ENCODE data around the gene CHST11.

The CHST11 gene

DNA sequence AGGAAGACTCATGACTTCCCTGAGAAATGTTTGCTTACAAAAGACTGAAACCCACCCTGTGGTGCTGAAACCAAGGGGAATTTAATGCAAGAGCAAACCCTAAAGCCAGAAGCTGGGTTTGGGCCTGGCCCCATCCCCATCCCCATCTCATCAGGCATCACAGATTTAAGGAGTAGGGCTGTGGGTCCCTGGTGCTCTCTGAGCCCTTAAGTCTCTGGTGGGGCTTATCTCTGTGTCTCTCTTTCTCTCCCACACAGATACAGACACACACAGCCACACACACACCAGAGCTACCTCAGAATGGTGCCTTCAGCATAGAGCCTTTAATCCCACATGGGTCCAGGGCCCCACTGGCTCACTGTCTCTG lies 264.3 kb downstream of the CHST11 start:
- H3K4me3 ChIP-seq (ENCODE audit: low read depth, low read length): no peak overlapping the region
- TF ChIP-seq, protein P1, sequence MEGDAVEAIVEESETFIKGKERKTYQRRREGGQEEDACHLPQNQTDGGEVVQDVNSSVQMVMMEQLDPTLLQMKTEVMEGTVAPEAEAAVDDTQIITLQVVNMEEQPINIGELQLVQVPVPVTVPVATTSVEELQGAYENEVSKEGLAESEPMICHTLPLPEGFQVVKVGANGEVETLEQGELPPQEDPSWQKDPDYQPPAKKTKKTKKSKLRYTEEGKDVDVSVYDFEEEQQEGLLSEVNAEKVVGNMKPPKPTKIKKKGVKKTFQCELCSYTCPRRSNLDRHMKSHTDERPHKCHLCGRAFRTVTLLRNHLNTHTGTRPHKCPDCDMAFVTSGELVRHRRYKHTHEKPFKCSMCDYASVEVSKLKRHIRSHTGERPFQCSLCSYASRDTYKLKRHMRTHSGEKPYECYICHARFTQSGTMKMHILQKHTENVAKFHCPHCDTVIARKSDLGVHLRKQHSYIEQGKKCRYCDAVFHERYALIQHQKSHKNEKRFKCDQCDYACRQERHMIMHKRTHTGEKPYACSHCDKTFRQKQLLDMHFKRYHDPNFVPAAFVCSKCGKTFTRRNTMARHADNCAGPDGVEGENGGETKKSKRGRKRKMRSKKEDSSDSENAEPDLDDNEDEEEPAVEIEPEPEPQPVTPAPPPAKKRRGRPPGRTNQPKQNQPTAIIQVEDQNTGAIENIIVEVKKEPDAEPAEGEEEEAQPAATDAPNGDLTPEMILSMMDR (IDR thresholded peaks at IDR 0.05; ENCODE audit: low read depth, low read length): no peak

GRCh38 chr12:104721936-104722335 lies 265.2 kb downstream of the CHST11 start:
- H3K4me3 ChIP-seq (ENCODE audit: low read depth, low read length): no peak overlapping the region
- TF ChIP-seq, protein P1 (IDR thresholded peaks at IDR 0.05; ENCODE audit: low read depth, low read length): no peak

- H3K4me3 ChIP-seq (ENCODE audit: low read depth, low read length): no peak overlapping the region
- TF ChIP-seq, protein P1 (IDR thresholded peaks at IDR 0.05; ENCODE audit: low read depth, low read length): no peak
Observed at GRCh38 chr12:104722601-104723534, 266.1 kb downstream of the CHST11 start.

DNA sequence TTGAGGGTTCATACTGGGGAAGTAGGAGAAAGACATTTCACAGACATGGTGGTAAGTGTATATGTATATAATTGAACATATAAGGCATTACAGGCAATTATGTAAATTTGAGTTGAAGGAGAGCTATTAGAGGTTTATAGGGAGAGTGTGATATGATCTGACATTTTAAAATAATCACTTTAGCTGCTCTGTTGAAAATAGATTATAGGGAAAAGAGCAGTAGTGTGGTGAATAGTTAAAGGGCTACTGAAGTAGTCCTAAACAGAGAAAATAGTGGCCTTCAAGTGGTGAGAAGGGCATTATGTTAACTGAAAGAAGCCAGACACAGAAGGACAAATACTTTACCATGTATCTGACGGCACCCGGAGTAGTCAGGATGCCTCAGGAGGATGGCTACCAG lies 267.1 kb downstream of the CHST11 start:
- TF ChIP-seq, protein P1 (IDR thresholded peaks at IDR 0.05; ENCODE audit: low read depth, low read length): no peak
- H3K4me3 ChIP-seq (ENCODE audit: low read depth, low read length): no peak overlapping the region

DNA sequence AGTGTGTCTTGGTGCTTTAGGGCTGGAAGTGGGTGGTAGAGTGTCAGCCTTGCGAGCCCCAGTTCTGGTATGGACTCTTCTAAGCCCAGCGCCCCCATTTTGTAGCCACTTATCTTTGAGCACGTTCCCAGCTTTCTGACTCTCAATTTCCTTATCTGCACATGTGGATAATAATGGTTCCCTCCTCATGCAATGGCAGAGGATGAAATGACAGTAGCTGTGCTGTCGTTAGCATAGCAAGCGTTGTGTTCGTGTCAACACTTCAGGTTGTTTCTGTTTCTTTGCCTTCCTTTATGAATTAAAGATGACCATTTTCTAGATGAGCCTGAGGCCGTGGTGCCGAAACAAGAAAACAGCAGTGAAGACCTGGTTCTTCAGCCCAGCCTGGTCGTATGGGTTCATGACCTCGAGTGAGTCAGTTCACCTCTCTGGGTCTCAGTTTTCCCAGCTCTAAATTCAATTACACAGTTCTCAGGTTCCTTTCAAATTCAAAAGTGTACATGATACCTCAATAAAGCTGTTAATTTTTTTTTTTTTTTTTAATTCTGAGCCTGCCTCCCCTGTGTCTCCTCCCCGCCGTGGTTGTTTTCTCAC lies 268.3 kb downstream of the CHST11 start:
- H3K4me3 ChIP-seq (ENCODE audit: low read depth, low read length): no peak overlapping the region
- TF ChIP-seq, protein P1 (IDR thresholded peaks at IDR 0.05; ENCODE audit: low read depth, low read length): no peak

- TF ChIP-seq, protein P1 (IDR thresholded peaks at IDR 0.05; ENCODE audit: low read depth, low read length): no peak
- H3K4me3 ChIP-seq (ENCODE audit: low read depth, low read length): no peak overlapping the region
Observed at GRCh38 chr12:104725610-104726009, 268.9 kb downstream of the CHST11 start.
